Glutamatergic neuron (in vitro differentiated cells): ENCODE results near the gene ESRRA. TPM values are rescaled to one million over a fixed set of nuclear protein-coding genes. Genes with fewer than 3 reads are reported as not detected.

ENCODE experiments used
- DNase-seq: peaks from one replicate; pipeline ENCODE4 v3.0.0; 2022
- H3K27ac Mint-ChIP-seq: one replicate; pipeline ENCODE4 v1.8.0; 2020; ENCODE audit warnings: mild to moderate bottlenecking, mixed read lengths, inconsistent platforms; ENCODE audit not compliant: unreplicated experiment
- H3K27me3 Mint-ChIP-seq: one replicate; pipeline ENCODE4 v1.8.0; 2020; ENCODE audit warnings: mild to moderate bottlenecking, moderate library complexity, mixed read lengths, inconsistent platforms; ENCODE audit not compliant: unreplicated experiment
- H3K36me3 Mint-ChIP-seq: one replicate; pipeline ENCODE4 v1.8.0; 2020; ENCODE audit warnings: mild to moderate bottlenecking, mixed read lengths, inconsistent platforms; ENCODE audit not compliant: unreplicated experiment
- H3K4me1 Mint-ChIP-seq: one replicate; pipeline ENCODE4 v1.8.0; 2020; ENCODE audit warnings: mild to moderate bottlenecking, low read depth, mixed read lengths, inconsistent platforms; ENCODE audit not compliant: unreplicated experiment
- H3K4me3 Mint-ChIP-seq: one replicate; pipeline ENCODE4 v1.8.0; 2020; ENCODE audit warnings: mild to moderate bottlenecking, mixed read lengths, inconsistent platforms; ENCODE audit not compliant: unreplicated experiment
- H3K9me3 Mint-ChIP-seq: one replicate; pipeline ENCODE4 v1.8.0; 2020; ENCODE audit warnings: mild to moderate bottlenecking, moderate library complexity, mixed read lengths, inconsistent platforms; ENCODE audit not compliant: unreplicated experiment
- CTCF ChIP-seq: fragments of 200-600 bp; sonication (generic); IDR thresholded peaks from one replicate; pipeline ENCODE4 v1.5.0; 2021; ENCODE audit not compliant: partially characterized antibody, unreplicated experiment
- total RNA-seq: library from RNA; stranded (reverse); fragmentation: NEBNext Ultra II Directional; extraction: Animal tissue kit (Norgen Biotek cat#: 25700); gene quantifications from one replicate; pipeline ENCODE4 v1.2.1, GENCODE V29; 2021; ENCODE audit not compliant: unreplicated experiment

Gene ESRRA
- total RNA-seq, 1 donor from 2014 or later: 69.9 TPM

- Mint-ChIP-seq H3K9me3 (peaks cover 7% of the 10 kb centered on the region), H3K27me3 (peaks cover 6% of the 10 kb centered on the region), H3K27ac (no peak overlapping the region), H3K36me3 (no peaks in the 10 kb centered on the region), H3K4me1 (no peaks in the 10 kb centered on the region), H3K4me3 (no peak overlapping the region)
- DNase-seq: no peak
- no peak for TF ChIP-seq CTCF
Observed at GRCh38 chr11:64275031-64275800, 30.1 kb upstream of the ESRRA start.

- H3K27ac Mint-ChIP-seq: no peak overlapping the region
- DNase-seq: no peak
- no peak overlapping the region for H3K4me3 Mint-ChIP-seq
- TF ChIP-seq CTCF: no peak
- peaks cover 3% of the 10 kb centered on the region for H3K27me3 Mint-ChIP-seq
- H3K4me1 Mint-ChIP-seq: no peaks in the 10 kb centered on the region
- H3K36me3 Mint-ChIP-seq: no peaks in the 10 kb centered on the region
- H3K9me3 Mint-ChIP-seq: peaks cover 2% of the 10 kb centered on the region
Observed at GRCh38 chr11:64275841-64276240, 29.5 kb upstream of the ESRRA start.

GRCh38 chr11:64276653-64277431, 28.5 kb upstream of the ESRRA start:
- no peak for DNase-seq
- peaks cover 4% of the 10 kb centered on the region for H3K27me3 Mint-ChIP-seq
- no peaks in the 10 kb centered on the region for H3K36me3 Mint-ChIP-seq
- H3K4me1 Mint-ChIP-seq: peaks cover 3% of the 10 kb centered on the region
- no peaks in the 10 kb centered on the region for H3K9me3 Mint-ChIP-seq
- H3K27ac Mint-ChIP-seq: no peak overlapping the region
- no peak overlapping the region for H3K4me3 Mint-ChIP-seq
- TF ChIP-seq CTCF: no peak

GRCh38 chr11:64278576-64279190, 26.6 kb upstream of the ESRRA start:
- H3K4me1 Mint-ChIP-seq: peaks cover 3% of the 10 kb centered on the region
- peak overlapping the region; percentile 8 for H3K4me3 Mint-ChIP-seq

More at GRCh38 chr11:64278576-64279190, 26.6 kb upstream of the ESRRA start:
- TF ChIP-seq CTCF: no peak
- H3K27ac Mint-ChIP-seq: no peak overlapping the region
- no peak for DNase-seq
- peaks cover 2% of the 10 kb centered on the region for H3K9me3 Mint-ChIP-seq
- no peaks in the 10 kb centered on the region for H3K36me3 Mint-ChIP-seq
- H3K27me3 Mint-ChIP-seq: peaks cover 2% of the 10 kb centered on the region
